Osteoblast (primary cell): Measurements from ENCODE around the gene NTNG2. TPM values are rescaled to one million over a fixed set of nuclear protein-coding genes. Genes with fewer than 3 reads are reported as not detected.

Experiments
- DNase-seq: peaks from one replicate; pipeline ENCODE4 v3.0.0; 2011; ENCODE audit warnings: low spot score, mixed read lengths; ENCODE audit not compliant: insufficient read length; ENCODE audit errors: missing footprints
- H2AFZ ChIP-seq: 2 replicates; pipeline ENCODE4 v1.6.0; 2011; ENCODE audit warnings: mild to moderate bottlenecking, low read length
- H3K27ac ChIP-seq: 2 replicates; pipeline ENCODE4 v1.5.1; 2011; ENCODE audit warnings: mild to moderate bottlenecking, low read depth, low read length, moderate library complexity
- H3K27me3 ChIP-seq: 2 replicates; pipeline ENCODE4 v1.6.0; 2012; ENCODE audit warnings: mild to moderate bottlenecking, control low read depth, inconsistent platforms, low read length, moderate library complexity; ENCODE audit not compliant: insufficient read depth
- H3K36me3 ChIP-seq: 2 replicates; pipeline ENCODE4 v1.5.1; 2011; ENCODE audit warnings: mild to moderate bottlenecking, low read length, control low read depth, moderate library complexity; ENCODE audit not compliant: insufficient read depth
- H3K4me1 ChIP-seq: 2 replicates; pipeline ENCODE4 v1.5.1; 2011; ENCODE audit warnings: mild to moderate bottlenecking, low read length, control low read depth, moderate library complexity; ENCODE audit not compliant: insufficient read depth
- H3K4me2 ChIP-seq: 2 replicates; pipeline ENCODE4 v1.6.0; 2011; ENCODE audit warnings: mild to moderate bottlenecking, low read length; ENCODE audit not compliant: insufficient read depth
- H3K4me3 ChIP-seq: fragments of 200-600 bp; sonication (generic); 3 replicates; pipeline ENCODE4 v1.5.1; 2012; ENCODE audit warnings: mild to moderate bottlenecking, low read length, inconsistent platforms; ENCODE audit not compliant: insufficient read depth
- H3K79me2 ChIP-seq: 2 replicates; pipeline ENCODE4 v1.6.0; 2012; ENCODE audit warnings: mild to moderate bottlenecking, low read length, control low read depth, inconsistent platforms; ENCODE audit not compliant: insufficient read depth
- H3K9me3 ChIP-seq: 2 replicates; pipeline ENCODE4 v1.5.1; 2011; ENCODE audit warnings: low read depth, low read length, control low read depth
- H4K20me1 ChIP-seq: 2 replicates; pipeline ENCODE4 v1.6.0; 2012; ENCODE audit warnings: mild to moderate bottlenecking, low read length, control low read depth; ENCODE audit not compliant: insufficient read depth
- total RNA-seq: library from RNA; depleted of rRNA; stranded (reverse); fragments of >200 nt; gene quantifications from 2 replicates; pipeline ENCODE4 v1.2.3, GENCODE V29; 2012
- TF ChIP-seq, protein P1 (sequence below): IDR thresholded peaks from 2 replicates; pipeline ENCODE4 v1.5.1; 2011; ENCODE audit warnings: mild to moderate bottlenecking, low read depth, low read length, moderate library complexity; ENCODE audit errors: extremely low read depth

NTNG2 gene
- total RNA-seq, 1 donor, result 9.4 TPM

DNA sequence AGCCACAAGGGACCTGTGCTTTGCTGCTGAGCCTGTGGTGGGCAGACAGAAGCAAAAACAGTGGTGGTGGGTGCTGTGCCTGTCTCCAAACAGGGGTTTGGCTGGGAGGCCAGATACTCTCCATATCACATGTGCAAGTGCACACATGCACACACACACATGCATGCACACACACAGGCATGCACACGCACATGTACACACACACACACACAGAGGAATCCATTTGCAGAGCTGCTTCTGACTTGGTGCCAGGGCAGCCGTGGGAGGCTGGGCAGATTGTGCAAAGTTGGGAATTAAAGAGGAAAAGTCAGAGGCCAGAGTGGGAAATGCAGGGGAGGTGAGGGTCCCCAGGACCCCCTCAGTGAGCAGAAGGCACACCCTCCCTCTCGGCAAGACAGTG lies 71.3 kb downstream of the NTNG2 start:
- TF ChIP-seq, protein P1, sequence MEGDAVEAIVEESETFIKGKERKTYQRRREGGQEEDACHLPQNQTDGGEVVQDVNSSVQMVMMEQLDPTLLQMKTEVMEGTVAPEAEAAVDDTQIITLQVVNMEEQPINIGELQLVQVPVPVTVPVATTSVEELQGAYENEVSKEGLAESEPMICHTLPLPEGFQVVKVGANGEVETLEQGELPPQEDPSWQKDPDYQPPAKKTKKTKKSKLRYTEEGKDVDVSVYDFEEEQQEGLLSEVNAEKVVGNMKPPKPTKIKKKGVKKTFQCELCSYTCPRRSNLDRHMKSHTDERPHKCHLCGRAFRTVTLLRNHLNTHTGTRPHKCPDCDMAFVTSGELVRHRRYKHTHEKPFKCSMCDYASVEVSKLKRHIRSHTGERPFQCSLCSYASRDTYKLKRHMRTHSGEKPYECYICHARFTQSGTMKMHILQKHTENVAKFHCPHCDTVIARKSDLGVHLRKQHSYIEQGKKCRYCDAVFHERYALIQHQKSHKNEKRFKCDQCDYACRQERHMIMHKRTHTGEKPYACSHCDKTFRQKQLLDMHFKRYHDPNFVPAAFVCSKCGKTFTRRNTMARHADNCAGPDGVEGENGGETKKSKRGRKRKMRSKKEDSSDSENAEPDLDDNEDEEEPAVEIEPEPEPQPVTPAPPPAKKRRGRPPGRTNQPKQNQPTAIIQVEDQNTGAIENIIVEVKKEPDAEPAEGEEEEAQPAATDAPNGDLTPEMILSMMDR, result no peak

DNA sequence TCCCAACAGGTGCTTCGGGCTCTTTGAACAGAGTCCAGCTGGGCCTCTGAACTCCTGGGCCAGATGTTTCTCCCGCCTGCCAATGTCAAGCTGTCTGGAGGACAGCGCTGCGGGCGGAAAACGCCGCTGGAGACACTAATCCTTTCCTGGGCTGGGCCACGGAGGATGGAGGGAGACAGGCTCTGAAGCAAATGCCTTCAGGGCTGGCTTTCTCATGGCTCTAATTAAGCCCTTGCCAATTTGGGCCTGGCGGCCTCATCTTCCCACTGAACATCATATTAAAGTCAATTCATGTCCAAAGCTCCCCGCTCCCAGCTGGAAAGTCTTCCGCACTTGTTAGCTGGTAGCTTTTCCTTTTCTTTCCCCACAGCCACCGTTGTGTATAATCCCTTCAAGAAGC lies 72.7 kb downstream of the NTNG2 start:
- Histone ChIP-seq H3K36me3 (no peaks in the 10 kb centered on the region), H3K27me3 (peaks cover 39% of the 10 kb centered on the region)

More for the DNA sequence above, 71.3 kb downstream of the NTNG2 start:
- Histone ChIP-seq H3K4me1 (no peaks in the 10 kb centered on the region), H4K20me1 (peaks cover 4% of the 10 kb centered on the region), H3K27me3 (peaks cover 27% of the 10 kb centered on the region), H3K4me3 (no peak overlapping the region), H3K36me3 (no peaks in the 10 kb centered on the region), H2AFZ (no peak overlapping the region), H3K27ac (no peak overlapping the region), H3K79me2 (no peaks in the 10 kb centered on the region), H3K4me2 (no peak overlapping the region), H3K9me3 (no peaks in the 10 kb centered on the region)
- peak; percentile 67 for DNase-seq

DNA sequence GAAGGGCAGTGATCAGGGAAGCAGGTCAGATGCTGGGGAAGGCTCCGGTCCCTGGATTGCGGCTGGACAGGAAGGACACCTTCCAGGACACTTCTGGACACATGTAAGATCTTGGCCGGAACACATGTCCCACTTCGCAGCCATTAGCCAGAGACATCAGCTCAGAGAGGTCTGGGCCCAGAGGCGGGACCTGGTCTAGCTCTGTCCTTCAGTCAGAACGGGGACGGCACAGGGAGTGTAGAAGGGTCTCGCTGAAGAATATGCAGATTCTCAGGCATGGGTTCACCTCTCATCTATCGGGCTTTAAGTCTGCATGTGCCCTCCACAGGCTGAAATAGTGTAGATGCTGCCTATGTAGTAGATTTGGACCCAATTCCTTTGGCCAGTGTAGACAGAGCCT lies 73.3 kb downstream of the NTNG2 start:
- no peaks in the 10 kb centered on the region for H3K79me2 ChIP-seq
- H3K27me3 ChIP-seq, result peaks cover 43% of the 10 kb centered on the region
- TF ChIP-seq, protein P1, result no peak
- no peaks in the 10 kb centered on the region for H3K36me3 ChIP-seq
- H2AFZ ChIP-seq, result no peak overlapping the region
- no peak overlapping the region for H3K4me3 ChIP-seq
- H3K4me1 ChIP-seq, result no peaks in the 10 kb centered on the region
- DNase-seq, result peak; percentile 51
- H3K9me3 ChIP-seq, result no peaks in the 10 kb centered on the region
- H4K20me1 ChIP-seq, result peaks cover 4% of the 10 kb centered on the region
- H3K4me2 ChIP-seq, result no peak overlapping the region
- no peak overlapping the region for H3K27ac ChIP-seq

More for the DNA sequence above, 72.7 kb downstream of the NTNG2 start:
- Histone ChIP-seq H3K4me2 (no peak overlapping the region), H3K27ac (no peak overlapping the region), H2AFZ (no peak overlapping the region), H3K4me3 (no peak overlapping the region), H3K4me1 (no peaks in the 10 kb centered on the region), H3K79me2 (no peaks in the 10 kb centered on the region), H4K20me1 (peaks cover 4% of the 10 kb centered on the region), H3K9me3 (no peaks in the 10 kb centered on the region)
- DNase-seq, result peak; percentile 80
- TF ChIP-seq, protein P1, result no peak

DNA sequence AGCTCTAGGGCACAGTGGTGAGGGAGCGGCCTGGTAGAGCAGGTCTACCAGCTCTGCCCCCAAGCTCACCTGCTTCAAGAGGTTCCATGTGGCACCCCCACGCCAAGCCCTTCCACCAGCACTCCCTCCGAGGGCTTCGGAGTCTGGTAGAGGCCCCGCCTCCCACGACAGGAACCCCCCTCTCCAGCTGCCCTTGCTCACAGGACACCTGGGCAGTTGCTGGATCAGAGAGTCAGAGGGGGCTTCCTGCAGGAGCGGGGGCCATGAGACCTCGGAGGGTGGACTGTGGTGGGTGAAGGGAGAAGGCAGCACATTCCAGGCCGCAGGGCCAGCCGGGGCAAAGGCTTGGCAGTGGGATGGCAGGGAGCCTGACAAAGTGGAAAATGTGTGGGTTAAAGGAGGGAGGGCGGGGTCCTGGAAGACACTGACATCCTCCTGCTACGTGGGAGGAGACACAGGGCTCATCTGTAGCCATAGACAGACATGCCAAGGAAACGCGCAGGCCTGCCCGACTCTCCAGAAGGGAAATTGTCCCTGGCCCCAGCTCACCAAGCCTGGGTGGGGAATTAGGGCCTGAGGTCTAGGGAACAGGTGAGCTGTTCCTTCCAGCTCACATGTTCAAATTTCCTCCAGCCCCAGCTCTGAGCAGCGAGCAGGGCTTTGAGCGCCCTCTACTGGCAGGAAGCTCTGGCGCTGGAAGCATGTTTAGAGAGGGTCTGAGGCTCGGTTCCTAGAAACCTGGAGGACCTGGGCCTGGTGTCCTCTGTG lies 74.2 kb downstream of the NTNG2 start:
- Histone ChIP-seq H3K9me3 (no peaks in the 10 kb centered on the region), H3K79me2 (no peaks in the 10 kb centered on the region), H3K27me3 (peaks cover 47% of the 10 kb centered on the region), H3K27ac (no peak overlapping the region), H3K36me3 (no peaks in the 10 kb centered on the region), H3K4me1 (no peaks in the 10 kb centered on the region), H4K20me1 (peaks cover 4% of the 10 kb centered on the region), H2AFZ (no peak overlapping the region), H3K4me2 (no peak overlapping the region), H3K4me3 (no peak overlapping the region)
- peak; percentile 98 for DNase-seq
- TF ChIP-seq, protein P1, result peak; percentile 97
